HUES64 (cell line): ENCODE measurements around the gene GPRIN1.

ENCODE experiments used
- H3K27ac ChIP-seq: 2 replicates; pipeline ENCODE4 v1.7.0; 2013; ENCODE audit warnings: low read depth, low read length, inconsistent platforms
- H3K27me3 ChIP-seq: 2 replicates; pipeline ENCODE4 v1.6.1; 2013; ENCODE audit warnings: mild to moderate bottlenecking, low read length; ENCODE audit not compliant: insufficient read depth
- H3K36me3 ChIP-seq: 2 replicates; pipeline ENCODE4 v1.6.1; 2013; ENCODE audit warnings: mild to moderate bottlenecking, low read length; ENCODE audit not compliant: insufficient read depth
- H3K4me1 ChIP-seq: 2 replicates; pipeline ENCODE4 v1.6.1; 2013; ENCODE audit warnings: mild to moderate bottlenecking, low read length, moderate library complexity; ENCODE audit not compliant: insufficient read depth
- H3K4me3 ChIP-seq: 2 replicates; pipeline ENCODE4 v1.5.1; 2013; ENCODE audit warnings: mild to moderate bottlenecking, low read length, moderate library complexity
- H3K9ac ChIP-seq: 2 replicates; pipeline ENCODE4 v1.6.1; 2013; ENCODE audit warnings: mild to moderate bottlenecking, low read depth, low read length
- H3K9me3 ChIP-seq: 2 replicates; pipeline ENCODE4 v1.6.1; 2013; ENCODE audit warnings: low read depth, low read length; ENCODE audit not compliant: insufficient read depth
- WGBS: fragments of 150-250, 120-280 bp; methylation state at CpG from one replicate; pipeline ENCODE4 v1.1.7; 2013; ENCODE audit warnings: missing lambda C conversion rate; 5-methylcytosine and 5-hydroxymethylcytosine counted together

Gene GPRIN1

DNA sequence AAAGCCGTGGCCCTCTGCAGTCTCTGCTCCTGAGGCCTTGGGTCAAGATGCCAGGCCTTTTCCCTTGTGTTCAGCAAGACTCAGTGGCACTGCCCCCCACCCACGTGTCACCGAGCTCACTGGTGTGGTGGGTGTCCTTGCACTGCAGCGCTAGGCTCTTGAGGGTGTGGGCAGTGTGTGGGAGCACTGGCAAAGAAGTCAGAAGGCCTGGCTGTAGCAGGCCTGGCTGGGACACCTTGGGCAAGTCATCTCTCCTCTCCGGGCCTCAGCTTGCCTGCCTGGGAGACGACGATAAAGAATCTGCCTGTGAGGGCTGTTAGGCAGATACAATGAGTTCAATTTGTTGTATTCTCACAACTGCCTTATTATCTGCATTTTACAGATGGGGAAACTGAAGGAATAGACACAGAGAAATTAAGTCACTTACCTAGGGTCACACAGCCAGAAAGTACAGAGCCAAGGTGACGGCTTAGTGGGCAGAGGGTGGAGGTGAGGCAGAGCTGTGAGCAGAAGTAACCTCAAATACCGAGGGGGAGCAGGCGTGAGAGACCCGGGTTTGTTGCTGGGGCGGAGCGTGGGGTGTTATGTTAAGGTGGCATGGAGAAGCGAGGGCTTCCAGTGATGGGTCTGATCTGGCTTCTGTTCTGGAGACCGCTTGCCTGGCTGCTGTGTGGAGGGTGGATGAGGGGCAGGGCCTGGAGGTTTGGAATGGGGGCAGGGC is 38.7 kb upstream of the GPRIN1 start:
- peaks cover 11% of the 10 kb centered on the region for H3K36me3 ChIP-seq
- H3K27ac ChIP-seq, result no peak overlapping the region
- H3K4me3 ChIP-seq, result peak overlapping the region; percentile 81
- H3K9me3 ChIP-seq, result no peaks in the 10 kb centered on the region
- H3K4me1 ChIP-seq, result peaks cover 8% of the 10 kb centered on the region; the same call in 1 of the 2 replicates
- no peaks in the 10 kb centered on the region for H3K27me3 ChIP-seq
- H3K9ac ChIP-seq, result peak overlapping the region; percentile 78; the same call in 1 of the 2 replicates
- WGBS, result 84% methylated on average over 15 of the region's 15 CpGs

GRCh38 chr5:176647843-176648473 is 38.0 kb upstream of the GPRIN1 start:
- H3K9me3 ChIP-seq, result no peaks in the 10 kb centered on the region
- no peak overlapping the region; the same call in 1 of the 2 replicates for H3K27ac ChIP-seq
- H3K4me1 ChIP-seq, result peaks cover 14% of the 10 kb centered on the region; the same call in 1 of the 2 replicates
- peak overlapping the region; percentile 78 for H3K9ac ChIP-seq
- 16% methylated on average over 19 of the region's 20 CpGs for WGBS
- no peaks in the 10 kb centered on the region for H3K27me3 ChIP-seq
- peaks cover 5% of the 10 kb centered on the region; the same call in 1 of the 2 replicates for H3K36me3 ChIP-seq
- H3K4me3 ChIP-seq, result peak overlapping the region; percentile 81

DNA sequence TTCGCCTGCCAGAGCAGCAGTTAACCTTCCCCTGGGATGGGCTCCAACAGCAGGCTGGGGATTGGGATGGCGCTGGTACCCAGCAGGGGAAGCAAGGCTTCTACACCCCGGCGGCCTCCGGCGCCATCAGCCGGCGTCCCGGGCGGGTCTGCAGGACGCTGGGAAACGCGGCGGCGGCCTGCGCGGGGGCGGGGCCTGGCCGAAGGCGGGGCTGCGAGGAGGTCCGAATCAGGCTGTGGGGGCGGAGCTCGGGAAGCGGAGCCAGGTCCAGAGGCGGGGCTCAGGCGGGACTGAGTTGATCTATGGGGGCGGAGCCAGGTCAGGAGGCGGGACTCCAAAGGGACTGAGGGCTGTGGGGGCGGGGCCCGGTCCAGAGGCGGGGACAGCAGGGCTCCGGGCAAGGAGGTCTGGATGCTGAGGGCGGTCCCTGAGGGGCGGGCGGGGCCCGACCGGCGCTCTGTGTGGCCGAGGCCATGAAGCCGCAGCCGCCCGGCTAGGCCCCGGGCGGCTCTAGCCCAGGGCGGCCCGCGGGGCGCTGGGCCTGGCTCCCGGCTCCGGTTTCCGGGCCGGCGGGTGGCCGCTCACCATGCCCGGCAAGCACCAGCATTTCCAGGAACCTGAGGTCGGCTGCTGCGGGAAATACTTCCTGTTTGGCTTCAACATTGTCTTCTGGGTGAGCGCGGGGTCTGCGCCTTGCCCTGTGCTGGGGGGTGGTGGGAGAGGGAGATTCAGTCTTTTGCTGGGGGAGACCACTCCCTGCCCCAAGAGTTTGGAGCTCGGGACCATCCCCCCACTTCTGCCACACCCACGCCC is 37.3 kb upstream of the GPRIN1 start, which contains the start of gene TSPAN17:
Gene TSPAN17 (plus strand): TSS at position 455 of the 813 bp plus-strand sequence. CDS start 132 bp downstream, at position 587.
- Histone ChIP-seq H3K27me3 (no peaks in the 10 kb centered on the region), H3K27ac (peak within 1 kb of the TSS; percentile 67)
- WGBS, result 1% methylated on average over 61 of the region's 63 CpGs

GRCh38 chr5:176646707-176647029 is 36.7 kb upstream of the GPRIN1 start:
- Histone ChIP-seq H3K9ac (peak overlapping the region; percentile 55), H3K4me3 (peak overlapping the region; percentile 44), H3K27ac (peak overlapping the region; percentile 42), H3K4me1 (peaks cover 16% of the 10 kb centered on the region), H3K36me3 (no peaks in the 10 kb centered on the region), H3K9me3 (no peaks in the 10 kb centered on the region), H3K27me3 (no peaks in the 10 kb centered on the region)
- WGBS, result 63% methylated on average over 11 of the region's 11 CpGs

More for the DNA sequence above, 37.3 kb upstream of the GPRIN1 start, which contains the start of gene TSPAN17:
- peaks cover 16% of the 10 kb centered on the region for H3K4me1 ChIP-seq
- H3K4me3 ChIP-seq, result peak within 1 kb of the TSS; percentile 81
- H3K9me3 ChIP-seq, result no peaks in the 10 kb centered on the region
- no peaks in the 10 kb centered on the region for H3K36me3 ChIP-seq
- peak within 1 kb of the TSS; percentile 78 for H3K9ac ChIP-seq

DNA sequence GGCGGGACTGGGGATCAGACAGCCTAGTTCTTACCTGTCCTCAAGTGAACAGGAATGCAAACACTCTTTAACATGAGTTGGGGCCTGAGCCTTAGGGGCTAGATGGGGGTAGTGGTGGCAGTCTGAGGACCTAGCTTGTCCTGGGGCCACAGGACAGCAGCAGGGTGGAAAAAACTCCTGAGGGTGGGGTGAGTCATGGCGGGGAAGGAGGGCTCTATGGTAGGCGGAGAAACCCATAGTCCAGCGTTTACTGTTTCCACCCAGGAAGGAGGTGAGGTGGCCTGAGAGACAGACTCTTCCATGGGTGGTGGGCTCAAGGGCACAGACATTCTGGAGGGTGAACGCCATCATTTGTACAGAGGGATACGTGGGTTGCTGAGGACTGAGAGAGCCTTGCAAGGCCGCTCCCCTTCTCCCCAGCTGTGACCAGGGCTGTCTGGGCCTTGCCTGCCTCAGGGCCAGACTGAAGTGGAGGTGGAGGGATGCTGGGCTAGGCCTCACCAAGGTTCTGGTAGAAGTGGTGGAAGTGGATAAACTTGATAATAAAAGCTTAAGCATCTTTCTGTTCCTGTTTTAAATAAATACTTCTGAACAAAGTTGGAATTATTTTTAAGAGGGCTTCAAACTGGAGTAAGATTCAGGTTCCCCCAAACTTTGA is 36.2 kb upstream of the GPRIN1 start:
- Histone ChIP-seq H3K4me3 (no peak overlapping the region), H3K27me3 (no peaks in the 10 kb centered on the region), H3K36me3 (no peaks in the 10 kb centered on the region), H3K27ac (peak overlapping the region; percentile 42; the same call in 1 of the 2 replicates), H3K9ac (no peak overlapping the region), H3K4me1 (peaks cover 16% of the 10 kb centered on the region), H3K9me3 (no peaks in the 10 kb centered on the region)
- 94% methylated on average over 7 of the region's 7 CpGs for WGBS

DNA sequence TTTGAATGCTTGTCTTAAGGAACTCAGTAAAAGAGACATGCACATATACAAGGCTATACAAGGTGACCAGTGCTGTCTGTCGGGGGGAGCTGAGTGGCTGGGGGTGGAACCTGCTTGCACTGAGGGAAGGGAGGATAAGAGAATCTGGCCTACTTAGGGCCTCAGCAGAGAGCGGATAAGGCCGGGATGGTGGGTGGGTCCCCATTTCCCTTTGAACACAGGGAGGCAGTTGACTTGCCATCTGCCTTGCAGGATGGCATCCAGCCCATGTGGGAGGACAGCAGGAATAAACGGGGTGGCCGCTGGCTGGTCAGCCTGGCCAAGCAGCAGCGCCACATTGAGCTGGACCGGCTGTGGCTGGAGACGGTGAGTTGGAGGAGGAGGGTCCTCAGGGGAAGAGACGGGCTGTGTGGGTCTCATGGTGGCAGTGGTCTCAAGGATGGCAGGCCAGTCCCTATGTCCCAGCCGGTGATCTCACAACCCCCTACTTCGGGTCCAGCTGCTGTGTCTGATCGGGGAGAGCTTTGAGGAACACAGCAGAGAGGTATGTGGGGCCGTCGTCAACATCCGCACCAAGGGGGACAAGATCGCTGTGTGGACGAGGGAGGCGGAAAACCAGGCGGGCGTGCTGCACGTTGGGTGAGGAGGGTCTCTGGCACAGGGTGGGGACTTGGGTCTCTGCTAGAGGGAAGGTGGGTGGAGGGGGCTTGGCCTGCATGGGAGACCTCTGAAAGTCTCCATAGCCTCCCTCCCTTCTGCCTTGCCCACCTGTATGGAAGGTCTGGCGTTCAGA is 35.1 kb upstream of the GPRIN1 start:
- WGBS, result 94% methylated on average over 22 of the region's 22 CpGs
- H3K4me1 ChIP-seq, result peaks cover 16% of the 10 kb centered on the region
- no peak overlapping the region for H3K4me3 ChIP-seq
- no peak overlapping the region for H3K27ac ChIP-seq
- no peaks in the 10 kb centered on the region for H3K27me3 ChIP-seq
- H3K9me3 ChIP-seq, result no peaks in the 10 kb centered on the region
- H3K36me3 ChIP-seq, result no peaks in the 10 kb centered on the region
- H3K9ac ChIP-seq, result no peak overlapping the region

DNA sequence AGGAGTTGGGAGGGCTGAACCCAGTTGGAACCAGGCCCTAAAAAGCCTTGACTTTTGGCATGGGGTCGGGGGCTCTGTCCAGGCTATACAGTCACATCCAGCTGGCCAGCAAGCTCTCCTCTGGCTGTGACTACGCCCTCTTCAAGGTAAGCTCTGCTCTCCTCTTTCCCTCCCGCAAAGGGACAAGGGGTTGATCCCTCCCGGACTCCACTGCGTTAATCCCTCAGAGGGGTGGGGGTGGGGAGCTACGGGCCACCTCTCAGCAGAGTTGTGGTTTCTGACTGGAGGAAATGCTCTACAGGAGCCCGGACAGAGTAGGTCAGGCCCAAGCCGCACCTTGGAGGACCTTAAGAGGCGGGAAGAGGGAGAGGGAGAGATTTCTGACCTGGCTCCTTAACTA is 34.3 kb upstream of the GPRIN1 start:
- Histone ChIP-seq H3K27ac (no peak overlapping the region), H3K4me1 (peaks cover 16% of the 10 kb centered on the region), H3K27me3 (no peaks in the 10 kb centered on the region), H3K4me3 (no peak overlapping the region), H3K9me3 (no peaks in the 10 kb centered on the region), H3K36me3 (no peaks in the 10 kb centered on the region), H3K9ac (no peak overlapping the region)
- WGBS, result 51% methylated on average over 9 of the region's 9 CpGs

DNA sequence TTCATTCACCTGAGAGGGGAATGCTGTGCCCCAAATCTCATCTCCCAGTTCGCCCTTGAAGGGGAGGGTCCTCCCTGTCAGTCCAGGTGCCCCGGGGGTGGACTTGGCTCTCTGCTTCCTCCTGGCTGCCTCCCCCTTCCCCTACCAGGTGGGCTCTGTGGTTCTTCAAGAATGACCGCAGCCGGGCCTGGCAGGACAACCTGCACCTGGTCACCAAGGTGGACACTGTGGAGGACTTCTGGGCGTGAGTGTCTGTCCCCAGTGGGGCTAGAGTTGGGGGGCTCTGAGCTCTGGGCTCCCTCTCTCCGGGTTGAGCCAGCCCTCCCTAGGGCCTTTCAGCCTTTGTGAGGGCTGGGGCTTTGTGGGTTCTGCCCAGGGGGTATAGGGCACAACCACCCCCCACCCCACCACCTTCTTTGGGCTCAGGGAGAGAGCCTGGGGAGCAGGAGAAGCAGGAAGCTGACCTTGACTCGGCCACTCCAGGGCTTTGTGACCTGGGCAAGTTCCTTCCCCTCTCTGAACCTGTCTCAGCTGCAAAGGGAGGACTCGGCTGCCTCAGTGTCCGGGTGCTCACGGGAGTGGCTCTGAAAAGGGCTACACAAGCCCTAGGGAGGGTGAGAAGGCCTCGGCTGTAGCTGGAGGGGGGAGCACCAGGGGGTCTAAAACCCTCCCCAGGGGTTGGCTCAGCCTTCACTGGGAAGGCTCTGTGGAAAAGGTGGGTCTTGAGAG is 33.7 kb upstream of the GPRIN1 start:
- H3K9me3 ChIP-seq, result no peaks in the 10 kb centered on the region
- H3K4me1 ChIP-seq, result peaks cover 16% of the 10 kb centered on the region
- no peaks in the 10 kb centered on the region for H3K27me3 ChIP-seq
- no peak overlapping the region for H3K27ac ChIP-seq
- no peak overlapping the region for H3K9ac ChIP-seq
- no peak overlapping the region for H3K4me3 ChIP-seq
- no peaks in the 10 kb centered on the region for H3K36me3 ChIP-seq
- 82% methylated on average over 11 of the region's 11 CpGs for WGBS

DNA sequence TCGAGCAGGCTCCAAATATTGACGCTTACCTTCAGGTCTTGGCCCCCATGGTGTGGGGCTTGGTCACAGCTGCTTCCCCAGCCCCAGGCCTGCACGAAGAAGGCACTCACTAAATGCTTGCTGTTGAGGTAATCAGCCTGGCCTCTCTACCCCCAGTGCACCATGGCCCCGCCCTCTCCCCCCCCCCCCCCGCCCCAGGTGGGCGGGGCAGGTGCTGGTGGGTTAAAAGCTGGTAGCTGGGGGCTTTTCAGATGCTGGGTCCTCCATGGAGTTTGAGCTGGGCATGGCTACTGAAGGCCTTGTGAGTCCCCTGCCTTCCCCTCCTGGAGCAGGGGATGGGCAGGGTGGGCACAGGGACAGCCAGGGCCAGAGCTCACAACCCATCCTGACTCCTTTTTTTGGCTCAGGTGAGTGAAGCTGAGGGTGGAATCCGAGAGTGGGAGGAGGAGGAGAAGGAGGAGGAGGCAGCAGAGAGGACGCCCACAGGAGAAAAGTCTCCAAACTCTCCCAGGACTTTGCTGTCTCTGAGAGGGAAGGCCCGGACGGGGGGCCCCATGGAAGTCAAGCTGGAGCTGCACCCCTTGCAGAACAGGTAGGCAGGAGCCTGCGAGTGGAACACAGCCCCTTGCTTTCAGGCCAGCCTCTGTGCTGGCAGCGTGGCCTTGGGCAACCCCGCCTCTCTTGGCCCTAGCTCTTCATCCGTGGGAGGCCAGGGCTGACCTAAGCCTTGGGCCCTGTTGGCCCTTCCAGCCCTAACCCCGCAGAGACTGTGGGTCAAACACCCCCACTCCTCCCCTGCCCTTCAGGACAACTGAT is 32.9 kb upstream of the GPRIN1 start:
- Histone ChIP-seq H3K36me3 (no peaks in the 10 kb centered on the region), H3K9ac (no peak overlapping the region), H3K4me3 (no peak overlapping the region), H3K27ac (no peak overlapping the region), H3K4me1 (peaks cover 14% of the 10 kb centered on the region), H3K27me3 (no peaks in the 10 kb centered on the region), H3K9me3 (no peaks in the 10 kb centered on the region)
- 60% methylated on average over 12 of the region's 15 CpGs for WGBS
